ENCODE measurements around the gene MIB1.
"Not testable (repeated sequence)": the region's sequence is repeated elsewhere in the genome, so short reads cannot be mapped to it uniquely, and the experiment has no call there.

The MIB1 gene

DNA sequence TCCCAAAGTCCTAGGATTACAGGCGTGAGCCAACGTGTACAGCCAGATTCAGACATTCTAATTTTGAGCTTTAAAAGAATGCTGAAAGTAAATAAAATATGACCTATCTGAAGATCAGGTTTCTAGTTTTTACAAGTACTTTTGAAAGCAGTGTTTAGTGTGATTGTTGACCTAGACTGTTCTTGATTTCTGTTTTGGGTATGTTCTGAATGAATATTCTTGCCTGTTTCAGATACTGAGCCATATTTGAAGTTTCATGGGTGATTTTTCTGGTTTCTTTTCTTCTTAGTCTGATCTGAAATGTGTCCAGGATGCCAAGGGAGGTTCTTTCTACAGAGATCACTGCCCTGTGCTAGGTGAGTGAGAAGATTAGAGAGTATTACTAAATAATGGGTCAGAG is 37.2 kb downstream of the MIB1 start:
- TF ChIP-seq GLIS3 (CRISPR knock-in tag; IDR thresholded peaks at IDR 0.05) (no peak), RARB (CRISPR knock-in tag; IDR thresholded peaks at IDR 0.05) (no peak), ESRRG (CRISPR knock-in tag; IDR thresholded peaks at IDR 0.05) (no peak)
- TF ChIP-seq, protein P1, sequence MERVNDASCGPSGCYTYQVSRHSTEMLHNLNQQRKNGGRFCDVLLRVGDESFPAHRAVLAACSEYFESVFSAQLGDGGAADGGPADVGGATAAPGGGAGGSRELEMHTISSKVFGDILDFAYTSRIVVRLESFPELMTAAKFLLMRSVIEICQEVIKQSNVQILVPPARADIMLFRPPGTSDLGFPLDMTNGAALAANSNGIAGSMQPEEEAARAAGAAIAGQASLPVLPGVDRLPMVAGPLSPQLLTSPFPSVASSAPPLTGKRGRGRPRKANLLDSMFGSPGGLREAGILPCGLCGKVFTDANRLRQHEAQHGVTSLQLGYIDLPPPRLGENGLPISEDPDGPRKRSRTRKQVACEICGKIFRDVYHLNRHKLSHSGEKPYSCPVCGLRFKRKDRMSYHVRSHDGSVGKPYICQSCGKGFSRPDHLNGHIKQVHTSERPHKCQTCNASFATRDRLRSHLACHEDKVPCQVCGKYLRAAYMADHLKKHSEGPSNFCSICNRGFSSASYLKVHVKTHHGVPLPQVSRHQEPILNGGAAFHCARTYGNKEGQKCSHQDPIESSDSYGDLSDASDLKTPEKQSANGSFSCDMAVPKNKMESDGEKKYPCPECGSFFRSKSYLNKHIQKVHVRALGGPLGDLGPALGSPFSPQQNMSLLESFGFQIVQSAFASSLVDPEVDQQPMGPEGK (CRISPR knock-in tag; IDR thresholded peaks at IDR 0.05; ENCODE audit: borderline replicate concordance) = no peak
- TF ChIP-seq, protein P2, sequence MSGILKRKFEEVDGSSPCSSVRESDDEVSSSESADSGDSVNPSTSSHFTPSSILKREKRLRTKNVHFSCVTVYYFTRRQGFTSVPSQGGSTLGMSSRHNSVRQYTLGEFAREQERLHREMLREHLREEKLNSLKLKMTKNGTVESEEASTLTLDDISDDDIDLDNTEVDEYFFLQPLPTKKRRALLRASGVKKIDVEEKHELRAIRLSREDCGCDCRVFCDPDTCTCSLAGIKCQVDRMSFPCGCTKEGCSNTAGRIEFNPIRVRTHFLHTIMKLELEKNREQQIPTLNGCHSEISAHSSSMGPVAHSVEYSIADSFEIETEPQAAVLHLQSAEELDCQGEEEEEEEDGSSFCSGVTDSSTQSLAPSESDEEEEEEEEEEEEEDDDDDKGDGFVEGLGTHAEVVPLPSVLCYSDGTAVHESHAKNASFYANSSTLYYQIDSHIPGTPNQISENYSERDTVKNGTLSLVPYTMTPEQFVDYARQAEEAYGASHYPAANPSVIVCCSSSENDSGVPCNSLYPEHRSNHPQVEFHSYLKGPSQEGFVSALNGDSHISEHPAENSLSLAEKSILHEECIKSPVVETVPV (CRISPR knock-in tag; IDR thresholded peaks at IDR 0.05) = no peak
- ATAC-seq = no peak

DNA sequence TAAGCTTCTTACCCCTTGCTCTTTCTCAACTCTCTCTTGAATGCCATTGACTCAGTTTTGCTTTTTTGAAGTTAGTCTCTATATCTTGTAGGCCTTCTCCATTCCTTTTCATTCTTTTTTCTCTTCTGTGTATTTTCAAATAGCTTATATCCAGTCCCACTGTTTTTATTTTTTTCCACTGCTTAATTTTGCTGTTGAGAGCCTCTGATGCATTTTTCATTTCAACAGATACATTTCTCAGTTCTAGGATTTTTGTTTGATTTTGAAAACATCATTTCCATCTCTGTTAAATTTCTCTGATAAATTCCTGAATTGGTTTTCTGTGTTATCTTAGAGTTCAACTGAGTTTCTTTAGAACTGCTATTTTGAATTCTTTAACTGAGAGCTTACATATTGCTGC is 45.9 kb downstream of the MIB1 start:
- TF ChIP-seq GLIS3 (CRISPR knock-in tag; IDR thresholded peaks at IDR 0.05) (no peak), ZNF565 (CRISPR knock-in tag; conservative IDR thresholded peaks at IDR 0.05; ENCODE audit: low read depth) (no peak), ZFP3 (CRISPR knock-in tag; IDR thresholded peaks at IDR 0.05) (no peak), ZNF70 (CRISPR knock-in tag; IDR thresholded peaks at IDR 0.05) (no peak), ARNTL (CRISPR knock-in tag; IDR thresholded peaks at IDR 0.05; ENCODE audit: borderline replicate concordance, low read depth) (no peak), ZNF8 (CRISPR knock-in tag; IDR thresholded peaks at IDR 0.05) (no peak), TCF4 (CRISPR knock-in tag; IDR thresholded peaks at IDR 0.05; ENCODE audit: borderline replicate concordance) (no peak), PPARA (CRISPR knock-in tag; IDR thresholded peaks at IDR 0.05; ENCODE audit: borderline replicate concordance) (no peak), BACH2 (CRISPR knock-in tag; IDR thresholded peaks at IDR 0.05; ENCODE audit: borderline replicate concordance) (no peak), RARB (CRISPR knock-in tag; IDR thresholded peaks at IDR 0.05) (no peak), TOX (CRISPR knock-in tag; IDR thresholded peaks at IDR 0.05; ENCODE audit: borderline replicate concordance) (no peak), SNAI2 (CRISPR knock-in tag; IDR thresholded peaks at IDR 0.05) (no peak)
- TF ChIP-seq, protein P3, sequence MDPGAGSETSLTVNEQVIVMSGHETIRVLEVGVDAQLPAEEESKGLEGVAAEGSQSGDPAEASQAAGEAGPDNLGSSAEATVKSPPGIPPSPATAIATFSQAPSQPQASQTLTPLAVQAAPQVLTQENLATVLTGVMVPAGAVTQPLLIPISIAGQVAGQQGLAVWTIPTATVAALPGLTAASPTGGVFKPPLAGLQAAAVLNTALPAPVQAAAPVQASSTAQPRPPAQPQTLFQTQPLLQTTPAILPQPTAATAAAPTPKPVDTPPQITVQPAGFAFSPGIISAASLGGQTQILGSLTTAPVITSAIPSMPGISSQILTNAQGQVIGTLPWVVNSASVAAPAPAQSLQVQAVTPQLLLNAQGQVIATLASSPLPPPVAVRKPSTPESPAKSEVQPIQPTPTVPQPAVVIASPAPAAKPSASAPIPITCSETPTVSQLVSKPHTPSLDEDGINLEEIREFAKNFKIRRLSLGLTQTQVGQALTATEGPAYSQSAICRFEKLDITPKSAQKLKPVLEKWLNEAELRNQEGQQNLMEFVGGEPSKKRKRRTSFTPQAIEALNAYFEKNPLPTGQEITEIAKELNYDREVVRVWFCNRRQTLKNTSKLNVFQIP (CRISPR knock-in tag; IDR thresholded peaks at IDR 0.05; ENCODE audit: borderline replicate concordance, low read depth) = no peak
- TF ChIP-seq, protein P2 (CRISPR knock-in tag; IDR thresholded peaks at IDR 0.05) = no peak
- TF ChIP-seq, protein P4, sequence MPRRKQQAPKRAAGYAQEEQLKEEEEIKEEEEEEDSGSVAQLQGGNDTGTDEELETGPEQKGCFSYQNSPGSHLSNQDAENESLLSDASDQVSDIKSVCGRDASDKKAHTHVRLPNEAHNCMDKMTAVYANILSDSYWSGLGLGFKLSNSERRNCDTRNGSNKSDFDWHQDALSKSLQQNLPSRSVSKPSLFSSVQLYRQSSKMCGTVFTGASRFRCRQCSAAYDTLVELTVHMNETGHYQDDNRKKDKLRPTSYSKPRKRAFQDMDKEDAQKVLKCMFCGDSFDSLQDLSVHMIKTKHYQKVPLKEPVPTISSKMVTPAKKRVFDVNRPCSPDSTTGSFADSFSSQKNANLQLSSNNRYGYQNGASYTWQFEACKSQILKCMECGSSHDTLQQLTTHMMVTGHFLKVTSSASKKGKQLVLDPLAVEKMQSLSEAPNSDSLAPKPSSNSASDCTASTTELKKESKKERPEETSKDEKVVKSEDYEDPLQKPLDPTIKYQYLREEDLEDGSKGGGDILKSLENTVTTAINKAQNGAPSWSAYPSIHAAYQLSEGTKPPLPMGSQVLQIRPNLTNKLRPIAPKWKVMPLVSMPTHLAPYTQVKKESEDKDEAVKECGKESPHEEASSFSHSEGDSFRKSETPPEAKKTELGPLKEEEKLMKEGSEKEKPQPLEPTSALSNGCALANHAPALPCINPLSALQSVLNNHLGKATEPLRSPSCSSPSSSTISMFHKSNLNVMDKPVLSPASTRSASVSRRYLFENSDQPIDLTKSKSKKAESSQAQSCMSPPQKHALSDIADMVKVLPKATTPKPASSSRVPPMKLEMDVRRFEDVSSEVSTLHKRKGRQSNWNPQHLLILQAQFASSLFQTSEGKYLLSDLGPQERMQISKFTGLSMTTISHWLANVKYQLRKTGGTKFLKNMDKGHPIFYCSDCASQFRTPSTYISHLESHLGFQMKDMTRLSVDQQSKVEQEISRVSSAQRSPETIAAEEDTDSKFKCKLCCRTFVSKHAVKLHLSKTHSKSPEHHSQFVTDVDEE (CRISPR knock-in tag; IDR thresholded peaks at IDR 0.05) = no peak
- TF ChIP-seq, protein P5, sequence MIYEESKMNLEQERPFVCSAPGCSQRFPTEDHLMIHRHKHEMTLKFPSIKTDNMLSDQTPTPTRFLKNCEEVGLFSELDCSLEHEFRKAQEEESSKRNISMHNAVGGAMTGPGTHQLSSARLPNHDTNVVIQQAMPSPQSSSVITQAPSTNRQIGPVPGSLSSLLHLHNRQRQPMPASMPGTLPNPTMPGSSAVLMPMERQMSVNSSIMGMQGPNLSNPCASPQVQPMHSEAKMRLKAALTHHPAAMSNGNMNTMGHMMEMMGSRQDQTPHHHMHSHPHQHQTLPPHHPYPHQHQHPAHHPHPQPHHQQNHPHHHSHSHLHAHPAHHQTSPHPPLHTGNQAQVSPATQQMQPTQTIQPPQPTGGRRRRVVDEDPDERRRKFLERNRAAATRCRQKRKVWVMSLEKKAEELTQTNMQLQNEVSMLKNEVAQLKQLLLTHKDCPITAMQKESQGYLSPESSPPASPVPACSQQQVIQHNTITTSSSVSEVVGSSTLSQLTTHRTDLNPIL (CRISPR knock-in tag; IDR thresholded peaks at IDR 0.05; ENCODE audit: low read depth) = no peak
- TF ChIP-seq, protein P1 (CRISPR knock-in tag; IDR thresholded peaks at IDR 0.05; ENCODE audit: borderline replicate concordance) = no peak
- no peak for ATAC-seq

DNA sequence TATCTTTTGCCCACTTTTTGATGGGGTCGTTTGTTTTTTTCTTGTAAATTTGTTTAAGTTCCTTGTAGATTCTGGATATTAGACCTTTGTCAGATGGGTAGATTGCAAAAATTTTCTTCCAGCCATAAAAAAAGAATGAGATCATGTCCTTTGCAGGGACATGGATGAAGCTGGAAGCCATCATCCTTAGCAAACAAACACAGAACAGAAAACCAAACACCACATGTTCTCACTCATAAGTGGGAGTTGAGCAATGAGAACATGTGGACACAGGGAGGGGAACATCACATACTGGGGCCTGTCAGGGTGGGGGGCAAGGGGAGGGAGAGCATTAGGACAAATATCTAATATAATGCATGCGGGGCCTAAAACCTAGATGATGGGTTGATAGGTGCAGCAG is 55.5 kb downstream of the MIB1 start:
- not testable (repeated sequence) for ATAC-seq

Measured in SK-N-SH treated with all-trans-retinoic acid at 6 μM for 48 hours (cell line).